GM19035 (cell line): Measurements from ENCODE around the gene KPNA1.

Experiments
- ATAC-seq: cut with Tn5 transposase; IDR thresholded peaks from one replicate; pipeline ENCODE4 v1.9.1; 2021; ENCODE audit not compliant: unreplicated experiment

The KPNA1 gene

DNA sequence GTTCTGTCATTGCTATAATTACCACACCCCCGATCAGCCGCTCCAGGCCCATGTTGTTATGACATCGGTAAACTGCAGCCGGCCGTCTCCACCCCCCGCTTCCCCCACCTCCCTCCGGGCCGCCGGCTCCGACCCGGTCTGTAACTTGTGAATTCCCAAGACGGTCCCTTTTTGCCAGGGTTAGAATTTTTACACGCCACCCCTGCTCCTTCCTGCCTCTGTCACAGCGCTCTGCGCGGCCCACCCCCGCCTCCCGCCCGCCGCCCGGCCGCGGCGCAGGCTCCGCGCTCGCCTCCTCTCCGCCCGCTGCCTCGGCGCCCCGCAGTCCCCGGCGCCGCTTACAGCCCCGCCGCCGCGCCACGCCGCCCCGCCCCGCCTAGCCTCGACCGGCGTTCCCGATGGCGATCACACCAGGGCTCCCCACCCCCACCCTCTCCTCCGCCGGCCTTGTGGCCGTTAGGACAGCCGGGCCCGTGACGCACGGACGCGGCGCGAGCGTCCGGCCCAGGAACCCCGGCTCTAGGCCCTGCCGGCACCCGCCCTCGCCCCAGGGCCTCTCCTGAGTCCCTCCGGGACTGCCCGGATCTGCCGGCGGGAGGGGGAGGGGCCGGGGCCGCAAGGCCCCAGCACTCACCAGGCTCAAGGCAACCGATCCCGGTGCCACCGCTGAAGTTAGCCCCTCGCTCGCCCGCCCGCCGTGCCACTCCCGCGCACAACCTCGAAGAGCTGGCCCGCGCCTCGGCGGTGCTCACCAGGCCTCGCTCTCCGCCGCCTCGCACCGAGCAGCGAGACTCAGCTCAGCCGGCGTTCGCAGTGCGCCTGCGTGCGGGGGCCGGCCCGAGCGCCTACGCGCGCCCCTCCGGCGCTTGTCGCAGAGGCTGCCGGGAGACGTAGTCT lies at the start of gene KPNA1:
Gene KPNA1 (minus strand): TSS at position 817 of the 897 bp plus-strand sequence. CDS start 18,374 bp downstream, outside the sequence.
- peak; percentile 89 for ATAC-seq

DNA sequence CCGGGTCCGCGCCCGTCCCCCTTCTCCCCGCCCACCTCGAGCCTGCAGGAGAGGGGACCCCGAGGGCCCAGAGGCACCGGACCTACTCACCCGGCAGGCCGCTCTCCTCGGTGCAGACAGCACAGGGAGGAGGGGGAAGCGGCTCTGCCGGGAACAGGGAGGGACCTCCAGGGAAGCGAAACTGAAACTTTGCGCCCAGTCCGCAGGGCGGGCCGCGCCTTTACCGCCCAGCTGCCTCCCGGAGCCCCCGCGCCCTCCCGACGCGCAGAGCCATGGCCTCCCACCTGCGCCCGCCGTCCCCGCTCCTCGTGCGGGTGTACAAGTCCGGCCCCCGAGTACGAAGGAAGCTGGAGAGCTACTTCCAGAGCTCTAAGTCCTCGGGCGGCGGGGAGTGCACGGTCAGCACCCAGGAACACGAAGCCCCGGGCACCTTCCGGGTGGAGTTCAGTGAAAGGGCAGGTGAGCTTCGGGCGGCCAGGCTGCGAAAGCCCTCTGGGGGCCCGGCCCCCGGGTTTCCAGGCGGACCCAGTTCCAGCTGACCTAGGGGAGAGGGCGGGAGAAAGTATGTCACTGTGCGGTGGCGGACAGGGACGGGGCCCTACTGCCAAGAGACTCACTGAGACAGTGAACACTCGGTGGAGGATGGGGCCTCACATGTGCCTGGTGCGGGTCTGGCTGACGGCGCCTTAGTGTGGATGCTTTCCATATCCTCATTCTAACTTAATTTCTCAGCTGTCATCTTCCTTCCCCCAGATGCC lies 49.6 kb upstream of the KPNA1 start, which contains the start of the genes DTX3L and PARP9:
Gene DTX3L (plus strand): TSS at position 184 of the 758 bp plus-strand sequence. CDS start 89 bp downstream, at position 273.
Gene PARP9 (minus strand): TSS at position 146 of the 758 bp plus-strand sequence. CDS start 4,680 bp downstream, outside the sequence.
- ATAC-seq = peak; percentile 70

DNA sequence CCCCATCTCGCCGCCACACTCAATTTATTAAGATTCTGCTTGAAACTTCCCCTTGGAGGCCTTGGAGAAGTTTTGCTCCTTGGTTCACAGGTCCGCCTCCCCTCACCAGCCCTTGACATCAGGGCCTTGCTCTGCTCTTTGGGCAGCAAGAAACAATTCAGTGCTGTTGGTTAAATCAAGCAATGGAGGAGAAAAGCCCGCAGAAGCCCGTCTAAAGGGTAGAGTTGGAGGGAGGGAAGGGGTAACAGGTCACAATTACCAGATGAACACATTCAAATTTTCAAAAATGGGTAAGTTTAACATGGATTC lies 48.9 kb upstream of the KPNA1 start:
- no peak for ATAC-seq

DNA sequence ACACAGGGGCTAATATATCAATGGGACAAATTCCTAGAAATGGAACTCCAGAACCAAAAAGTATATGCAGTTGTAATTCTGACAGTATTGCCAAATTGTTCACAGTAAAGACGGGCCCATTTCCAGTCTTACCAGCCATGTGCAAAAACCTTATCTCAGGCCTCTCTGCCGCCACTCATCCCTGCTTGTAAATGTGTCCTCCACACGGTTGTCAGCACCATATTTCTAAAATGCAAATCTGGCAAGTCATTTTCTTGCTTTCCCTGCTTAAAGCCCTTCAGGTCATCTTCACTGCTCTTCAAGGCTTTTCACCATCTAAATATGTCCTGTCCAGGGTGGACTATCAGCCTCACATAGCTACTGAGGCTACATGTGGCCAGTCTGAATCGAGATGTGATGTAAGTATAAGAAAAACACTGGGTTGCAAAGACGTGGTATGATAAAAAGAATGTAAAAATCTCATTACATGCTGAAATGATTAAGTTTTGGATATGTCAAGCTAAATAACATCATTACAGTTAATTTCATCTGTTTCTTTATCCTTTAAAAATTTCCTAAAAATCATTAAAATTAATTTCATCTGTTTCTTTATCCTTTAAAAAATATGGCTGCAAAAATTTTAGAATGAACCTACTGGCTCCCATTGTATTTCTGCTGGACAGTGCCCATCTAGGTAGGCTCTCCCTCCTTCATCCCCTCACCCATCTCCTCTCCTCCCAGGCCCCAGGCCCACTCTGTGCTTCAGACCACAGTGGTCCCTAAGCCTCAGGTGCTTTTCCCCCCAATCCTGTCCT lies 48.4 kb upstream of the KPNA1 start:
- no peak for ATAC-seq

DNA sequence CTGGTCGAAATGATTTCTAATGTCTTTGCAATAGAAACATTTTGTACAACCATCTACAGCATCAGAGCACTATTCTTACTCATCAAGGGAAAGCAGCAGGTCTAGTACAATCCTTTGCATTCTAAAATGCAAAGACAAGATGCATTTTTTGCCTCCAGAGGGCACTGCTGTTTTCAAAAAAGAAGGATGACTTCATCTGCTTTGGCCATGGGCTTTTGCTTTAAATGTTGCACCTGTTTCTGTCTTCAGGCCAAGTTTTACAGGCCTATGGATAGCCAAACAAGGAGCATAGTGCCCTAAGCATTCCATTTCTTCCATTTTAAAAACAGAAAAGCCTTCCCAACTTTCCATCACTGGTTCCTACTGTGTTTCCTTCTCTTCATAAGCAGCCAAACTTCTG lies 45.9 kb upstream of the KPNA1 start:
- peak; percentile 43 for ATAC-seq

DNA sequence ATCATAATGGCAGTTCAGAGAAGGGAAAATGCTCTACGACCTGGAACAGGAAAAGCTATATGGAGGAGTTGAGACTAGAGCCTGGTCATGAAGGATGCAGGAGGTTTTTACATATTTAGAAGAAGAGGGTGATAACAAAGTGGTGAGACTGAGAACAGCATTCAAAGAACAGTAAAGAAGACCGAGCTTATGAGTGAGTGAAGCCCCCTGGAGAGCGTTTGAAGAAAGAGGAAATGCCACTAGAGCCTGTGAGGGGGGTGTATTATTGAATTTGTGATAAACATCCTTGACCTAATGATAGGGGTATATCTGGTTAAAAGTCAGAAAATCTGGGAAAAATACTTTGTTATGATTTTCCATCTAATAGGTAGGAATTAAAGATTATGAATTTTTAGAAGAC lies 45.2 kb upstream of the KPNA1 start:
- ATAC-seq = no peak

DNA sequence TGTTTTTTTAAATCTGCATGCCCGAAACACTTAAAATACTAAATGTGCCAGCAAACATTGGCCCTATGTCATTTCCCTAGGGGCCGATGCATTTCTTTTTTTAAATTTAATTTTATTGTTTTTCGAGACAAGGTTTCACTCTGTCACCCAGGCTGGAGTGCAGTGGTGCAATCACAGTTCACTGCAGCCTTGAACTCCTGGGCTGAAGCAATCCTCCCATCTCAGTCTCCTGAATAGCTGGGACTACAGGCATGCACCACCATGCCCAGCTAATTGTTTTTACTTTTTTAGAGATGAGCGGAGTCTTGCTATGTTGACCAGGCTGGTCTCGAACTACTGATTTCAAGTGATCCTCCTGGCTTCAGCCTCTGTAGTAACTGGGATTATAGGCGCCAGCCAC lies 43.9 kb upstream of the KPNA1 start:
- ATAC-seq = no peak

DNA sequence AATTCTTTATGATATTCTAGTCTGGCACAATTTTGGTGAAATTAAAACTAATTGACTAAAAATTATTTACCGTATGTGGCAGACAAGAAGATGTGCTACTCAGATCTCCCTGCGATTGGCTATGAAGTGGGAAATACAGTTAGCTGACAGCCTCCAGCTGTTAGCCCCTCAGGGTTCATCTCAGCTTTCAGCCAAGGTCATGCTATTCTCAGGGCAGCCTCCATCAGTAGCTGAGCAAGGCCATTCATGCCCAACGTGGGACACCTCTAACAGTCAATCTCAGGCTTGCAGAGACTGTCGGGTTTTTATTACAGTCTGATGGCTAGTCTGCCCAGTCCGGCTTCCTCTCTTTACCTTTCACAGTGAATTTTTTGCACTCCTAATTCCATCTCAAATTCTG lies 42.6 kb upstream of the KPNA1 start:
- no peak for ATAC-seq

DNA sequence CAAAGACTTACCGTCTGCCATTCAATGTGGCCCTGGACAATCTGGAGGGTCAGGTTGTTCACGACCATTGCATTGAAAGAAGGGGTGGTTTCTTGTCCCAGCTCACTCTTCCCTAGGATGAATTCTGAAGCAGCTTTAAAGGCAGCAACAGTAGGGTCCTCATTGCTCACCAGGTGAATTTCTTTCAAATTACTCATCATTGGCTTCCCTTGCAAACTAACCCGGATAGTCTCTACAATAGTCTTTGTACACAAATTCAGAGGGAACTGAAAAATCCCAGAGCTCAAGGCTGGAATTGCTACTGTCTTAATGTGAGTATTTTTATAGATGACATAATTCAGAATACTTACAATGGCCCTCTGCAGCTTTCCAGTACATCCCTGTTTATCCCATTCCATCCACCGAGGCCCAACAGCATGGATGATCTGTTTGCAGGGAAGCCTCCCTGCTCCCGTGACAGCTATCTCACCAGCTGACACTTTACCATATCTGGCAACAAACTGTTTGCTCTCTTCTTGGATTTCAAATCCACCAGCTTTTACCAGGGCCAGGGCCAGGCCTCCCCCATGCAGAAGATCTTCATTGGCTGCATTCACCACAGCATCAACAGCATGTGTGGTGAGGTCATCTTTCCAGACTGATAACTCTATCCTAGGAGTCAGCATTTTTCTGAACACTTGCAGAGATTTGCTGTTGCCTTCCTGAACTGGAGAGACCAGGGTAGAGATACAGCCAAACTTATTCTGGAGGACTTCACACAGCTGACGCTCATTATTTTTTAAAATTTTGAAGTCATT lies 40.7 kb upstream of the KPNA1 start:
- no peak for ATAC-seq

DNA sequence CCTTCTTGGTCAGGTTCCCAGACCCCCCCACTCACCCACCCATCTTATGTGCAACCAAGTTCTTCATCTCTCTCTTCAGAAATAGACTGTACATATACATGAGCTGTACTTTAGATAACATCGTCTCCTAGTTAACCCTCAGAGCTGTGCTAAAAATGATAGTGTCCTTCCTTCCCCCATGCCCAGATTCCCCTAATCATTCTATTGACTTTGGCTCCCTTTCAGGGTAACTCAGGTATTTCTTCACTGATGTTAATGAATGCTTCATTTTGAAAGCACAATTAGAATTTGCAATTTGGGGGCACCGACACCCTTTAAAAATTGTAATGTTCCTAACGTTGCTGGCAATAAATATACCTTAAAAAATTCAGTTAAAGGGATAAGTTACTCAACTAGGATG lies 38.4 kb upstream of the KPNA1 start:
- no peak for ATAC-seq

DNA sequence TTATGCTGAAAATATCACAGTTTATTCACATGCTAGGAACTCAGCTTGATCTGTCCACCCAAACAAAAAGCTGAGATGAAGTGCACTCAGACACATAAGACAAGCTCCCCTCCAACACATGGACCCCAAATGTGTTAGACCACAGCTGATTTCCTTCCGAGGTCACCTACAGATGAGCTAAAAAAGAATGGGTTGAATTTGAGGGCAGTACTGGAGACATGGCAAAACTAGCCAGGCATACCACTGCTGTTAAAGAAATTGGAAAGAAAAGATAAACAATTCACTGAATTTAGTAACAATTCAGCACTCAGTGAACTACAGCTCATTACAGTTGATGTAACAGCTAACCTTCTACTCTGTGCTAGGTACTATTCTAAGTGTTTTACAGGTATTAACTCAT lies 33.9 kb upstream of the KPNA1 start:
- ATAC-seq = no peak

DNA sequence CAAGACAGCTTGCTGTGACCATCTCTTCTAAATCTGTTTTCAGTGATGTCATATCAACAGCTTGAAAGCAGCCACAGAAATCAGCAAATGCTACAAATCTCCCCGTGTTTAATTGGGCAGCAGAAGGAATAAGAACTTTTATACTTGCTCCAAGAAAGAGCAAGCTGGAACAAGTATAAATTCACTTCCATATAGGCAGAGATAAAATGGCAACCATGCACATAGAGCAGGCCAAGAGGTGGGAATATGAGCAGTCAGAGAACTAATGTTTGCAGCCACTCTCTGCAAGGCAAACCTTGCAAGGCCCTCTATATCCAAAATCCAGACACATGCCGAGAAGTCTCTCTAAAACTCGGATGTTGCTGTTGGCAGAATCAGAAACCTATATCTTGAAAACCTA lies 33.3 kb upstream of the KPNA1 start:
- ATAC-seq = no peak

DNA sequence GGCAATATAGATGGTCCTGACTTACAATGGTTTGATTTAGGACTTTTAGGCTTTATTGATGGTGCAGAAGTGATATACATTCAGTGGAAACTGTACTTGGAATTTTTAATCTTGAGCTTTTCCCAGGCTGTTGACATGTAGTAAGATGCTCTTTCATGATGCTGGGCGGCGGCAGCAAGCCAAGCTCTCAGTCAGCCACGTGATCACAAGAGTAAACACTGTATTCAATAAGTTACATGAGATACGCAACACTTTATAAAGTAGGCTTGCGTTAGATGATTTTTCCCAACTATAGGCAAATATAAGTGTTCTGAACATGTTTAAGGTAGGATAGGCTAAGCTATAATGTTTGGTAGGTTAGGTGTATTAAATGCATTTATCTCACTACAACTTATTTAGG lies 31.4 kb upstream of the KPNA1 start:
- ATAC-seq = no peak

DNA sequence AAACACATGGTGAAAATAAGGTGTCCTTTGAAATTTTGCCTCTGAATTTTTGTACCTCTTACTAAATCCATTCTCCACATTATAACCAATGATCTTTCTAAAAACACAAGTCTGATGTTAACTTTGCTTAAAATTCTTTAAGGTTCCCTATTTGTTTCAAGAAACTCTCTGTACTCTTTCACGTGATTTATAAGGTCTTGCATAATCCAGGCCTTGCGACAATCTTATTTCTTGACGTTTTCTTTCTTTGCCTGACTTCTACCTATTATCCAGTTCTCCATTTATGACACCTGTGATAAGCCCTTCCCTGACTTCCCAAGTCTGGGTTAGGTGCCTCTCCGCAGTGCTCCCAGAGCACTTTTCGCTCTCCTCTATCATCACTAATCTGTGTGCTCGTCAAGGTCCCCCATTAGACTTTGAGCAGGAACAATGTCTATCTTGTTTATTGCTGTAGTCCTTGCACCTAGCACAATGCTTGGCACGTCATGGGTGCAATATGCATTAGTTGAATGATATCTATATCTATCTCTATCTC lies 24.3 kb upstream of the KPNA1 start:
- no peak for ATAC-seq

DNA sequence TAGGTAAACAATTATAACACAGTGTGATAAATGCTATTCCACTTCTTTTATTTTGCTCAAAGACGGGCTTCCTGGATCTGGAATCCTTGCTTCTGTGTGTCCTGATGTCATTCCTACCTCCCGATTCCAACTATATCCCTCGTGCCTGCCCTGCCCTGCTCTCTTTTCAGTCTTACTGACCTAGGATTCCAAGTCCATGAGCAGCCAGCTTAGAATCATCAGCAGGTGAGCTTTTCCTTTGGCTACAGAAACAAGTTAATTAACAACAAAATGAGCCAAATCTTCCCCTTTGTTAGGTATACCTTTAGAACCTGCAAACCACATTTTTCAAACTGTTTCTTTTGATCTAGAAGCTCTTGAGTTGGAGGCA lies 21.9 kb upstream of the KPNA1 start:
- no peak for ATAC-seq

DNA sequence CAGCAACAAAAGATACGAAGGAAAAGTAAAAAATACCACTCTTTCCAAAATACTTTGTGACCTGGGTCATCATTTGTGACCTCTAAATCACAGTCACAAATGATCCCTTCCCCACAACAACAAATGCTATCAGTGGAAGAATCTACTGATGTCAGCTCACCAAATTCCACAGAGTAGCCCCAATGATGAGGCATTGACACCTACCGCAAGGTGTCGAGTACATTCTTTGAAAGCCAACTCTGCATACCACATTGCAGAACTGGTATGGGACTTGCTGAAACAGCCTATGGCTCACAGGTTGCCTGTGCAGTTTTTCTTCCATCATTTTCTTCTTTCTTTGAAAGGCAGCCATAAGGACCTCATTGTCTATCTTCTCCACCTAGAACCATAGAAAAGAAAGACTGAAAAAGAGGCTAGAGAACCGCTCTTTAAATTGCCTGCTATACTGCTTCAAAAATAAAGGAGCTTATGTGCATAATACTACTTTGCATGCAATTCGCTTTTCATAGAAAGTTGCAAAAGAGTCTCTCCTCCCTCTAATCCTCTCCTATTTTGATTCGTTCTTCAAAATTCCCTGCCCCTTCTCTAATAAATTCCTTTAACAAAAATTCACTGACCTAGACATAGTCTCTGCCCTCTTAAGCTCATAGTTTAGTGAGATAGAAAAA lies 21.4 kb upstream of the KPNA1 start:
- no peak for ATAC-seq

DNA sequence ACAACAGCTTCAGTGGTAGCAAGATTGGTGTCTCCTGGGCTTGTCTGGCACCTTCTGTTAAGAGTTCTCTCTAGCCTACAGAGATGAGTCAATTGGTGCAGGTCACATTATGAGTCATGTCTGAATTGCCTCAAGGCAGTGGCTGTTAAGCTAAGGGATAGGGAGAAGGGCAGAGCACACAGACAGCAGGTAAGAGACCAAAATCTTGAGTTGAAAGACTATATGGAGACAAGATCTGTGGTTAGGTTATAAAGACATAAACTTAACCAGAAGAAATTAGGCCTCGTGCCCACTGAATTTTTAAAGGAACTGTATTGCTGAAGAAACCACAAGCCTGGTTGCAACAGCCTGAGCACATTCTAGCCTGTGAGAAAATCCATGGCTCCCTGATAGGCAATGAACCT lies 19.2 kb upstream of the KPNA1 start:
- peak; percentile 99 for ATAC-seq

DNA sequence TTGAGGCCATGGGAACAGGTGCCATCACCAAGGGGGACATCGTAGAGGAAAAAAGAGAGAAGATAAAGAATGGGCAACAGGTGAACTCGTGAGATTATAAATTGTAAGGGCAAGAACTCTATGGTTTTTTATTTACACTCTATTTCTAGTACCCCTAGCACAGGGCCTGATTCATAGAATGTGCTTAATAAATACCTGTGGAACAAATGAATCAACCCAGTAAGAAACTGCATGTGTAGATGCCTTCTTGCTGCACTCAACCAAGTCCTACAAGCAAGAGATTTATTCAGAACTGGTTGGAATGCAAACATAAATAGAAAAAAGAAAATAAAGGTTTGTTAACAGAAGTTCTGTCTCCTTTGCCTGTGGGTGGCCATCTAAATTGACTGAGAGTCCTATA lies 18.7 kb upstream of the KPNA1 start:
- no peak for ATAC-seq

DNA sequence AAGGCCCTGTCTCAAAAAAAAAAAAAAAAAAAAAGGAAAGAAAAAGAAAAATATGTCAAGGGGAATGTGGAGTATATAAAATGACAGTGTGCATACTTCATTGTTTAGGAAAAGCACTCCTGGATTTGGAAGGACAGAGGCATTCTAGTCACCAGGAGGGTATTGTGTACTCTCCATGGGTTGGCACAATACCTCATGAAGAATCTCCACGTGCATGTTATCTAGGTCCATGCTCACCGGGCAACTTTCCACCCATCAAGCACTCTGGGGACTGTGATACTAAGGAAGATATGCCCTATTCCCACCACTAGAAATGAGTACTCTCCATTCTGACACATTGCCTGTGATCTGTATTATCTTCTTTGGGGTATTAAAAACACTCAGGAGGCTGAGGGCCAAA lies 15.4 kb upstream of the KPNA1 start:
- ATAC-seq = no peak

DNA sequence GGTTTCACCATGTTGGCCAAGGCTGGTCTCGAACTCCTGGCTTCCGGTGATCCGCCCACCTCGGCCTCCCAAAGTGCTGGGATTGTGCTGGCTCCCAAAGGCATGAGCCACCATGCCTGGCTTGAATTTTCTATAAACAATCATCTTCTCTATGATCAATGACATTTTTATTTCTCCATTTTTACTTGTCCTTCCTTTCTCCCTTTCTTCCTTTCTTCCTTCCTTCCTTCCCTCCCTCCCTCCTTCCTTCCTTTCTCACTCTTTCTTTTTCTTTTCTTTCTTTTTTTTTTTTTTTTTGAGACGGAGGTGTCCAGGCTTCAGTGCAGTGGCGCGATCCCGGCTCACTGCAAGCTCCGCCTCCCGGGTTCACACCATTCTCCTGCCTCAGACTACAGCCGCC lies 8.6 kb upstream of the KPNA1 start:
- ATAC-seq = no peak
